Thoracic aorta endothelial cell (primary cell): ENCODE data around the gene KRT15. TPM values are rescaled to one million over a fixed set of nuclear protein-coding genes. Genes with fewer than 3 reads are reported as not detected.

Experiments used
- small RNA-seq: library from RNA; depleted of rRNA; stranded (forward); fragments of <200 nt; gene quantifications from one replicate; pipeline ENCODE3, GENCODE V24; 2012
- total RNA-seq: library from RNA; depleted of rRNA; stranded (reverse); fragments of >200 nt; gene quantifications from 2 replicates; pipeline ENCODE4 v1.2.3, GENCODE V29; 2012

KRT15 gene
- 2.1 and 2.3 TPM in 2 replicates for total RNA-seq

GRCh38 chr17:41518789-41519449 is at the start of gene KRT15:
TSS of gene KRT15 (minus strand) at chr17:41518890. CDS start at chr17:41518827, 63 bp downstream.

GRCh38 chr17:41505007-41505808 is 13.5 kb downstream of the KRT15 start, which contains the start of gene KRT13:
TSS of gene KRT13 (minus strand) at chr17:41505612. CDS start at chr17:41505550, 62 bp downstream.

GRCh38 chr17:41489531-41489930 is 29.2 kb downstream of the KRT15 start, which contains the start of gene KRT36:
TSS of gene KRT36 (minus strand) at chr17:41489910. CDS start at chr17:41489864, 46 bp downstream.

GRCh38 chr17:41481036-41481435 is 37.7 kb downstream of the KRT15 start, which contains the start of gene KRT35:
TSS of gene KRT35 (minus strand) at chr17:41481151. CDS start at chr17:41481097, 54 bp downstream.

GRCh38 chr17:41466988-41467387 is 51.7 kb downstream of the KRT15 start, which contains the start of gene KRT32:
TSS of gene KRT32 (minus strand) at chr17:41467386. CDS start at chr17:41467325, 61 bp downstream.

Small RNA genes lying within 50 kb of the gene (small RNA-seq; reads per million reads assigned to genes)
- gene RNU2-32P: 5.1 reads per million, percentile 81 among the genes with 10 or more reads in this experiment

Other genes with a start within 250 kb of the KRT15 start
- gene KRTAP9-7, start 243.2 kb downstream of the KRT15 start, total RNA-seq: not detected in 2 replicates
- not detected in 2 replicates for gene KRTAP29-1, start 216.0 kb downstream of the KRT15 start, total RNA-seq
- not detected in 2 replicates for gene KRTAP16-1, start 209.6 kb downstream of the KRT15 start, total RNA-seq
- gene KRTAP17-1, start 203.2 kb downstream of the KRT15 start, total RNA-seq: not detected in 2 replicates
- gene KRT33A, start 168.1 kb downstream of the KRT15 start, total RNA-seq: not detected in 2 replicates
- not detected in 2 replicates for gene KRT33B, start 149.1 kb downstream of the KRT15 start, total RNA-seq
- not detected in 2 replicates for gene KRT34, start 136.6 kb downstream of the KRT15 start, total RNA-seq
- gene KRT31, start 121.3 kb downstream of the KRT15 start, total RNA-seq: not detected in 2 replicates
- not detected in 2 replicates for gene KRT37, start 94.3 kb downstream of the KRT15 start, total RNA-seq
- gene KRT38, start 77.9 kb downstream of the KRT15 start, total RNA-seq: not detected in 2 replicates
- gene KRT32, start 51.5 kb downstream of the KRT15 start, total RNA-seq: not detected in 2 replicates
- not detected in 2 replicates for gene KRT35, start 37.7 kb downstream of the KRT15 start, total RNA-seq
- not detected in 2 replicates for gene KRT36, start 29.0 kb downstream of the KRT15 start, total RNA-seq
- not detected in 2 replicates for gene KRT13, start 13.3 kb downstream of the KRT15 start, total RNA-seq
- 59.7 and 64.9 TPM in 2 replicates for gene KRT19, start 9.4 kb upstream of the KRT15 start, total RNA-seq
- gene KRT9, start 53.2 kb upstream of the KRT15 start, total RNA-seq: not detected in 2 replicates
- not detected in 2 replicates for gene KRT14, start 68.0 kb upstream of the KRT15 start, total RNA-seq
- not detected in 2 replicates for gene KRT16, start 93.9 kb upstream of the KRT15 start, total RNA-seq
- gene KRT17, start 105.7 kb upstream of the KRT15 start, total RNA-seq: 0.22 and 0.80 TPM in 2 replicates
- gene EIF1, start 170.0 kb upstream of the KRT15 start, total RNA-seq: 102 and 109 TPM in 2 replicates
- not detected in 2 replicates for gene GAST, start 193.4 kb upstream of the KRT15 start, total RNA-seq
- 0.07 and 0.53 TPM in 2 replicates for gene HAP1, start 215.8 kb upstream of the KRT15 start, total RNA-seq